Smooth muscle cell (in vitro differentiated cells): Measurements from ENCODE around the gene SMTNL2. TPM values are rescaled to one million over a fixed set of nuclear protein-coding genes. Genes with fewer than 3 reads are reported as not detected.

Experiments
- DNase-seq: peaks from one replicate; lab custom pipeline; 2025; ENCODE audit not compliant: unreplicated experiment; lab: John Stamatoyannopoulos, UW
- H2AFZ ChIP-seq: fragments of 200-600 bp; sonication (generic); 2 replicates; pipeline ENCODE4 v1.6.0; 2016; ENCODE audit warnings: antibody characterized with exemption, low read depth, mild to moderate bottlenecking
- H3F3A ChIP-seq: fragments of 200-600 bp; sonication (generic); 2 replicates; pipeline ENCODE4 v1.6.0; 2017; ENCODE audit warnings: antibody characterized with exemption, low read depth
- H3K27ac ChIP-seq: fragments of 200-600 bp; sonication (generic); 2 replicates; pipeline ENCODE4 v1.5.1; 2016; ENCODE audit warnings: low read depth, mild to moderate bottlenecking
- H3K27me3 ChIP-seq: fragments of 200-600 bp; sonication (generic); 2 replicates; pipeline ENCODE4 v1.6.1; 2016; ENCODE audit warnings: low read depth, mild to moderate bottlenecking
- H3K36me3 ChIP-seq: fragments of 200-600 bp; sonication (generic); 2 replicates; pipeline ENCODE4 v1.5.1; 2016; ENCODE audit warnings: low read depth
- H3K4me1 ChIP-seq: fragments of 200-600 bp; sonication (generic); 2 replicates; pipeline ENCODE4 v1.5.1; 2016; ENCODE audit warnings: low read depth
- H3K4me2 ChIP-seq: fragments of 200-600 bp; sonication (generic); 2 replicates; pipeline ENCODE4 v1.6.0; 2016; ENCODE audit warnings: mild to moderate bottlenecking
- H3K4me3 ChIP-seq: fragments of 200-600 bp; sonication (generic); 2 replicates; pipeline ENCODE4 v1.5.1; 2016; ENCODE audit warnings: mild to moderate bottlenecking
- H3K79me2 ChIP-seq: fragments of 200-600 bp; sonication (generic); 2 replicates; pipeline ENCODE4 v1.6.0; 2016; ENCODE audit warnings: low read depth, mild to moderate bottlenecking
- H3K9ac ChIP-seq: fragments of 200-600 bp; sonication (generic); 2 replicates; pipeline ENCODE4 v1.6.0; 2016; ENCODE audit warnings: low read depth
- H3K9me3 ChIP-seq: fragments of 200-600 bp; sonication (generic); replicated peaks from 2 replicates; pipeline ENCODE4 v1.5.1; 2016; ENCODE audit warnings: low read depth
- H4K20me1 ChIP-seq: fragments of 200-600 bp; sonication (generic); 2 replicates; pipeline ENCODE4 v1.6.0; 2016; ENCODE audit warnings: low read depth
- CTCF ChIP-seq: fragments of 200-600 bp; sonication (generic); IDR thresholded peaks from 2 replicates; pipeline ENCODE4 v1.5.1; 2017; ENCODE audit warnings: borderline replicate concordance, mild to moderate bottlenecking, antibody characterized with exemption; ENCODE audit not compliant: insufficient read depth, poor library complexity, severe bottlenecking
- WGBS: methylation state at CpG from one replicate; pipeline ENCODE4 v1.1.7; 2016; ENCODE audit warnings: low lambda C conversion rate; 5-methylcytosine and 5-hydroxymethylcytosine counted together
- polyA plus RNA-seq: library from polyadenylated mRNA; unstranded; fragments of >200 nt; fragmentation: Nextera tagmentation; extraction: Ambion mirVana; gene quantifications from 2 replicates; pipeline ENCODE4 v1.2.1, GENCODE V29; 2016
- total RNA-seq: library from RNA; depleted of rRNA; stranded (reverse); fragments of >200 nt; gene quantifications from 2 replicates; pipeline ENCODE4 v1.2.3, GENCODE V29; 2014

SMTNL2 gene
- total and polyA plus RNA-seq, 2 experiments from 2014 or later: 5.1 to 8.3 TPM

- no peaks in the 10 kb centered on the region for H3K4me1 ChIP-seq
- no peaks in the 10 kb centered on the region for H3F3A ChIP-seq
- 97% methylated on average over 12 of the region's 14 CpGs for WGBS
- H4K20me1 ChIP-seq: peaks cover 3% of the 10 kb centered on the region
- no peak overlapping the region for H3K9ac ChIP-seq
- H2AFZ ChIP-seq: no peak overlapping the region
- no peak overlapping the region for H3K4me3 ChIP-seq
- H3K79me2 ChIP-seq: no peaks in the 10 kb centered on the region
- DNase-seq: no peak
- no peak overlapping the region for H3K4me2 ChIP-seq
- H3K9me3 ChIP-seq: no peaks in the 10 kb centered on the region
- no peak overlapping the region for H3K27ac ChIP-seq
- no peaks in the 10 kb centered on the region for H3K27me3 ChIP-seq
- H3K36me3 ChIP-seq: no peaks in the 10 kb centered on the region
- TF ChIP-seq CTCF: no peak
Observed at GRCh38 chr17:4542003-4542725, 42.2 kb upstream of the SMTNL2 start.

GRCh38 chr17:4542726-4543191, 41.6 kb upstream of the SMTNL2 start:
- H3K27me3 ChIP-seq: no peaks in the 10 kb centered on the region
- no peak overlapping the region for H3K27ac ChIP-seq
- H3K4me3 ChIP-seq: no peak overlapping the region
- no peak overlapping the region for H3K4me2 ChIP-seq
- H3K9ac ChIP-seq: no peak overlapping the region
- no peaks in the 10 kb centered on the region for H3K36me3 ChIP-seq
- H3F3A ChIP-seq: no peaks in the 10 kb centered on the region
- no peak for DNase-seq
- H4K20me1 ChIP-seq: no peaks in the 10 kb centered on the region
- no peak overlapping the region for H2AFZ ChIP-seq
- H3K79me2 ChIP-seq: no peaks in the 10 kb centered on the region
- no peaks in the 10 kb centered on the region for H3K9me3 ChIP-seq
- H3K4me1 ChIP-seq: no peaks in the 10 kb centered on the region
- WGBS: 98% methylated on average over 18 of the region's 19 CpGs
- no peak for TF ChIP-seq CTCF

- no peak for TF ChIP-seq CTCF
- H3F3A ChIP-seq: no peaks in the 10 kb centered on the region
- no peaks in the 10 kb centered on the region for H3K36me3 ChIP-seq
- no peak overlapping the region for H3K27ac ChIP-seq
- no peak for DNase-seq
- no peaks in the 10 kb centered on the region for H3K9me3 ChIP-seq
- H3K4me1 ChIP-seq: no peaks in the 10 kb centered on the region
- H3K27me3 ChIP-seq: no peaks in the 10 kb centered on the region
- H4K20me1 ChIP-seq: no peaks in the 10 kb centered on the region
- H3K4me2 ChIP-seq: no peak overlapping the region
- no peak overlapping the region for H3K9ac ChIP-seq
- no peaks in the 10 kb centered on the region for H3K79me2 ChIP-seq
- H2AFZ ChIP-seq: no peak overlapping the region
- H3K4me3 ChIP-seq: no peak overlapping the region
- WGBS: 91% methylated on average over 19 of the region's 19 CpGs
Observed at GRCh38 chr17:4543557-4544026, 40.7 kb upstream of the SMTNL2 start.
